Sigmoid colon (tissue), 4 donors: ENCODE measurements around the gene METRN.

Experiments used
- CTCF ChIP-seq, 4 experiments: fragments of 450-650 bp in 3 of 4; fragments of 200-600 bp in 1 of 4; IDR thresholded peaks; one replicate each; pipeline ENCODE4 v1.5.1; 2016 to 2019; ENCODE audit warnings: antibody characterized with exemption in 4 of 4, mild to moderate bottlenecking in 3 of 4, moderate library complexity in 2 of 4
- EP300 ChIP-seq, 4 donors: sonication (generic); formaldehyde crosslinking; IDR thresholded peaks; one replicate each; pipeline ENCODE4 v1.6.1; 2017; ENCODE audit warnings: antibody characterized with exemption in 4 of 4
- POLR2A ChIP-seq, 2 donors: fragments of 450-650 bp; IDR thresholded peaks; one replicate each; pipeline ENCODE4 v1.6.1; 2016; ENCODE audit warnings: antibody characterized with exemption in 2 of 2, mild to moderate bottlenecking in 2 of 2, moderate library complexity in 2 of 2
- POLR2AphosphoS5 ChIP-seq, 4 donors: sonication (generic); formaldehyde crosslinking; IDR thresholded peaks; one replicate each; pipeline ENCODE4 v1.6.1; 2017; ENCODE audit warnings: antibody characterized with exemption in 4 of 4

GRCh38 chr16:762595-763268 is 47.8 kb downstream of the METRN start:
- TF ChIP-seq CTCF (IDR thresholded peaks at IDR 0.05): no peak
- TF ChIP-seq EP300 (IDR thresholded peaks at IDR 0.05): no peak
- TF ChIP-seq POLR2AphosphoS5 (IDR thresholded peaks at IDR 0.05): no peak
- no peak for TF ChIP-seq POLR2A (IDR thresholded peaks at IDR 0.05)
